Kidney (tissue), 14 donors: ENCODE data around the gene RAB28. TPM values are rescaled to one million over a fixed set of nuclear protein-coding genes. Genes with fewer than 3 reads are reported as not detected.

Experiments used
- DNase-seq, 5 donors: peaks; one replicate each; pipeline ENCODE4 v3.0.0-alpha.2; 2013 to 2020
- FAIRE-seq: peaks from 2 replicates; lab custom pipeline; 2012; peaks lifted over from hg19 to GRCh38; lab: Jason Lieb, UNC
- H3K27ac ChIP-seq, 2 donors: one replicate each; pipeline ENCODE4 v1.7.0; 2013; ENCODE audit warnings: low read depth in 2 of 2, low read length in 2 of 2, inconsistent platforms in 1 of 2
- H3K27me3 ChIP-seq: one replicate; pipeline ENCODE4 v1.7.1; 2013; ENCODE audit warnings: low read length, inconsistent platforms; ENCODE audit not compliant: control insufficient read depth, insufficient read depth
- H3K36me3 ChIP-seq, 3 donors: one replicate each; pipeline versions ENCODE4 v1.7.0 to v1.7.1; 2013; ENCODE audit warnings: low read length in 3 of 3, control low read depth in 1 of 3, inconsistent platforms in 1 of 3; ENCODE audit not compliant: insufficient read depth in 3 of 3, control insufficient read depth in 2 of 3
- H3K4me1 ChIP-seq, 3 donors: one replicate each; pipeline versions ENCODE4 v1.7.0 to v1.7.1; 2013; ENCODE audit warnings: low read length in 3 of 3, inconsistent platforms in 1 of 3, low read depth in 1 of 3; ENCODE audit not compliant: control insufficient read depth in 2 of 3, insufficient read depth in 2 of 3
- H3K4me3 ChIP-seq, 3 donors: one replicate each; pipeline versions ENCODE4 v1.7.0 to v1.8.1; 2013; ENCODE audit warnings: low read length in 3 of 3, control low read depth in 1 of 3, inconsistent platforms in 1 of 3
- H3K9ac ChIP-seq, 3 donors: one replicate each; pipeline versions ENCODE4 v1.7.0 to v1.7.1; 2013; ENCODE audit warnings: low read length in 3 of 3, control low read depth in 1 of 3, inconsistent platforms in 1 of 3
- H3K9me3 ChIP-seq, 3 donors: one replicate each; pipeline versions ENCODE4 v1.7.0 to v1.7.1; 2013; ENCODE audit warnings: low read length in 3 of 3, control low read depth in 1 of 3, inconsistent platforms in 1 of 3; ENCODE audit not compliant: control insufficient read depth in 2 of 3, insufficient read depth in 1 of 3
- CTCF ChIP-seq: IDR thresholded peaks from 3 replicates; pipeline ENCODE4 v1.5.1; 2012; ENCODE audit warnings: mild to moderate bottlenecking, moderate library complexity, borderline replicate concordance; ENCODE audit not compliant: insufficient read depth; ENCODE audit errors: extremely low read depth
- intact Hi-C: fragments of 100-400 bp; cut with DNase I; formaldehyde crosslinking; loops from one replicate; pipeline ENCODE4 v1.11.1; 2022
- polyA plus RNA-seq: library from polyadenylated mRNA; stranded (reverse); fragments of 350-450 nt; fragmentation: Illumina TruSeq; extraction: RNeasy Lipid Tissue Mini Kit (QIAGEN cat#74804); gene quantifications from one replicate; pipeline ENCODE4 v1.2.3, GENCODE V29; 2014; ENCODE audit warnings: low read depth, low replicate concordance; ENCODE audit not compliant: insufficient read depth
- total RNA-seq: library from RNA; stranded (reverse); fragmentation: NEBNext Ultra II Directional; extraction: Animal tissue kit (Norgen Biotek cat#: 25700); gene quantifications from one replicate; pipeline ENCODE4 v1.2.1, GENCODE V29; 2021
- donor health status: control.
- donor health status: control.
- donor health status: control.
- donor health status: control.
- donor health status: control.
- donor health status: DM: yes; HTN: yes; CAD: no.
- donor health status: Normal renal cell carcinoma (clear cell type).

RAB28 gene
- total and polyA plus RNA-seq, 2 donors from 2014 or later = 16.2 to 19.1 TPM

GRCh38 chr4:13347517-13348125 lies 136.5 kb downstream of the RAB28 start:
- DNase-seq (no peak), FAIRE-seq (no peak)
- H3K9me3 ChIP-seq = peaks cover 0 to 6% (median 0%) of the 10 kb centered on the region in 3 donors
- no peak for TF ChIP-seq CTCF
- H3K4me3 ChIP-seq = no peak overlapping the region
- intact Hi-C loops = no loop called here
- no peaks in the 10 kb centered on the region for H3K27me3 ChIP-seq
- H3K9ac ChIP-seq = no peak overlapping the region
- H3K27ac ChIP-seq = no peak overlapping the region
- no peaks in the 10 kb centered on the region for H3K36me3 ChIP-seq
- no peaks in the 10 kb centered on the region for H3K4me1 ChIP-seq

- Histone ChIP-seq H3K4me3 (no peak overlapping the region), H3K4me1 (no peaks in the 10 kb centered on the region), H3K27me3 (no peaks in the 10 kb centered on the region), H3K9ac (no peak overlapping the region), H3K27ac (no peak overlapping the region), H3K36me3 (no peaks in the 10 kb centered on the region), H3K9me3 (no peaks in the 10 kb centered on the region)
- intact Hi-C loops = no loop called here
- TF ChIP-seq CTCF = no peak
- no peak for FAIRE-seq
- no peak for DNase-seq
Measured at GRCh38 chr4:13344216-13344615, 139.9 kb downstream of the RAB28 start.

GRCh38 chr4:13340672-13341071 lies 143.5 kb downstream of the RAB28 start:
- intact Hi-C loops = no loop called here
- Histone ChIP-seq H3K4me1 (no peaks in the 10 kb centered on the region), H3K9me3 (no peaks in the 10 kb centered on the region), H3K9ac (no peak overlapping the region), H3K36me3 (no peaks in the 10 kb centered on the region), H3K27ac (no peak overlapping the region), H3K4me3 (no peak overlapping the region), H3K27me3 (no peaks in the 10 kb centered on the region)
- TF ChIP-seq CTCF = no peak
- DNase-seq (no peak), FAIRE-seq (no peak)

- no peak for TF ChIP-seq CTCF
- Histone ChIP-seq H3K27me3 (no peaks in the 10 kb centered on the region), H3K27ac (no peak overlapping the region), H3K36me3 (no peaks in the 10 kb centered on the region), H3K9me3 (no peaks in the 10 kb centered on the region), H3K4me3 (no peak overlapping the region), H3K4me1 (no peaks in the 10 kb centered on the region), H3K9ac (no peak overlapping the region)
- no peak for FAIRE-seq
- intact Hi-C loops = no loop called here
- no peak for DNase-seq
Measured at GRCh38 chr4:13331827-13332226, 152.3 kb downstream of the RAB28 start.
